ENCODE data around the gene FOXN1.

GRCh38 chr17:28519236-28519635 is 13.1 kb downstream of the FOXN1 start:
- TF ChIP-seq CTCF (IDR thresholded peaks at IDR 0.05) (no peak), EZH2phosphoT487 (IDR thresholded peaks at IDR 0.05) (no peak), EZH2 (IDR thresholded peaks at IDR 0.05) (no peak)
